Fibroblast of the conjunctiva (primary cell): ENCODE data around the gene DMP1.
A peak's percentile ranks its signal among the peaks of the same experiment; 100 is the strongest.

Experiments used
- DNase-seq: peaks from one replicate; pipeline ENCODE4 v3.0.0-alpha.2; 2010; ENCODE audit warnings: low read depth

Gene DMP1, protein sequence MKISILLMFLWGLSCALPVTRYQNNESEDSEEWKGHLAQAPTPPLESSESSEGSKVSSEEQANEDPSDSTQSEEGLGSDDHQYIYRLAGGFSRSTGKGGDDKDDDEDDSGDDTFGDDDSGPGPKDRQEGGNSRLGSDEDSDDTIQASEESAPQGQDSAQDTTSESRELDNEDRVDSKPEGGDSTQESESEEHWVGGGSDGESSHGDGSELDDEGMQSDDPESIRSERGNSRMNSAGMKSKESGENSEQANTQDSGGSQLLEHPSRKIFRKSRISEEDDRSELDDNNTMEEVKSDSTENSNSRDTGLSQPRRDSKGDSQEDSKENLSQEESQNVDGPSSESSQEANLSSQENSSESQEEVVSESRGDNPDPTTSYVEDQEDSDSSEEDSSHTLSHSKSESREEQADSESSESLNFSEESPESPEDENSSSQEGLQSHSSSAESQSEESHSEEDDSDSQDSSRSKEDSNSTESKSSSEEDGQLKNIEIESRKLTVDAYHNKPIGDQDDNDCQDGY

DNA sequence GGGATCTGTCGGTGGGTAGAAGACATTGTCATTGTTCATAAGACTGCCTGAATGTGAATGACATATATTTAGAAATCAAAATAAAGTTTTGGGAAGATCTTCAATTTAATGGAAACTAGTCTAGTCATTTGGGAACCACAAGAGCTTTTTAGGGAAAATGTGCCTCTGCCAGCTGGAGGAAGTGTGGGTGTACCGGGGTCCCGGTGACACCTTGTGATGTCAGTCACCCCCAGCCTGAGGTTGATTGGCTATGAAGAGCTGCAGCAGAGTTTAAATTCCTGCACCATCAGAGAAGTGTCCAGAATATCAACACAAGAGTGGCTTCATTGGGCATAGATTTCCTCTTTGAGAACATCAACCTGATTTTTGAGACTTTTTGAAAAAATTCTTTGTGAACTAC lies at the start of gene DMP1:
DMP1 (plus strand) TSS at position 301 of the 400 bp plus-strand sequence. CDS start 6,213 bp downstream, outside the sequence.
- DNase-seq: no peak

DNA sequence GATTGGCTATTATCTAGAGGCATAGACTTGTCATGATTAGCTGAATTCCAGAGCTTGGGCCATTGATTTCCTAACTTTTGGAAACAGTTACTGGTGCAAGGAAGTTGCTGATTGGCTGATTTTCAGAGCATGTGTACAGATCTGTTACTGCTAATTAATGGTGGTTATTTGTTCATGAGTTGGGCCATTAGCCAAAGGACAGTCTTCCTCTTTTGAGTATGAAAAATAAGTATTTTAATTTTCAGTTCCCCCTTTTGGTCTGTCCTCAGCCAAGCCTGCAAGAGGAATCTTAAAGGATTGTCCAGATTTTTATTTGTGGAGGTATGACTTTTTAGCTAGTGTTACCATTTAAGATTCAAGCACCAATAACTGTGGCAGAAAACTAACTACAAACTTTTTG lies 48.7 kb upstream of the DMP1 start:
- DNase-seq: no peak

DNA sequence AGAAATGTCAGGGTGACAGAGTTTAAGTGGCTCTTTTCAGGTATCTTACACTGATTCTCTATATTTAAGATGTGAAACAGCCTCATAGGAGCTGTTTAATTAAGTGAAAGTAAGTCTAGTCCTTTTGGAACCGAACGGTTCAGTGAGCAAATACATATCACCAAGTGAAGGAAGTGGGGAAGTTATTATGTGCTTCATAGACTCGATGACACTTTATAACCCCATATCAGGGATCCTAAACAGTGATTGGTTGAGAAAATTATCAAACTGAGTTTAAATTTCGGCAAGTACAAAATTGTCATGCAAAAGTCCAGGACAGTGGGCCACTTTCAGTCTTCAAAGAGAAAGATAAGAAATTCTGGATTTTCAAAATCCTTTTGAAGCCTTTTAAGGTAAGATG lies 41.9 kb upstream of the DMP1 start, which contains the start of gene DSPP:
DSPP (plus strand) TSS at position 301 of the 400 bp plus-strand sequence. CDS start 2,380 bp downstream, outside the sequence.
- DNase-seq: no peak

- no peak for DNase-seq
Observed at GRCh38 chr4:87614292-87614890, 35.7 kb upstream of the DMP1 start.

GRCh38 chr4:87616268-87616667 lies 33.8 kb upstream of the DMP1 start:
- DNase-seq: no peak

GRCh38 chr4:87620086-87620485 lies 30.0 kb upstream of the DMP1 start:
- no peak for DNase-seq

DNA sequence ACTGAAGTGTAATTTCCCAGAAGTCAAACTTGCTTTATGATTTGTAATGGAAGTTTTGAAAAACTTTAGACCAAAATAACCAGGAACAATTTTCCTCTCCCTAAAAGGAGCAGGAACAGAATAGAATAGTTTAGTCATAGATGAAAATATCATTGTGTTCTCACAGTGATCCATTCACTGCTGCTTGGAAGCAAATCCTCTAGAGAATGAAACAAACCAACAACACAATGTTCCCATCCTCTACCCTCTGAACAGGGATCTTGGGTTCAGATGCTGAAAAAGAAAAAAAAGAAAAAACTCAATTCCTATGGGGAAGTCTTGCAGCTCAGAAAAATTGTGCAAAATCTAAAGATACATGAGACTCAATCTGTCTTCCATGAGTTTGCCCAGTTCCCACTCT lies 29.6 kb upstream of the DMP1 start:
- DNase-seq: no peak

- DNase-seq: no peak
Observed at GRCh38 chr4:87622303-87622702, 27.8 kb upstream of the DMP1 start.

- DNase-seq: no peak
Observed at GRCh38 chr4:87624698-87625097, 25.4 kb upstream of the DMP1 start.

- DNase-seq: no peak
Observed at GRCh38 chr4:87631668-87632067, 18.4 kb upstream of the DMP1 start.

DNA sequence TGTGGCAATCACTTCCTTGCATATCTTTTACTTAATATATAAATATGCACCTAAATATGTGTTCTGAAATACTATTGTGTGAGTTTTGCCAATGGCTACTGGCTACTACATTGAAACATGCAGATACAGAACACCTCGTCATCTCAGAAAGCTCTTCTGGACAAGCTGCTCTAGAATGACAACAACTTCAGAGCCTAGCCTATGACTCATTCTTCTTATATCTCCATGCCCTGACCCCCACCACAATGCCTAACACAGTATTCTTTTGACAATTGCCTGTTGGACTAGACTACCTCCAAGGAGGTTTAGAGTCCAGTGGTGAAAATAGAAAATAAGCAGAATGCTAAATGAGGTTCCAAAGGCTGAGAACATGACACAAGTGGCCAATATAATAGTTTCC lies 17.6 kb upstream of the DMP1 start:
- no peak for DNase-seq

DNA sequence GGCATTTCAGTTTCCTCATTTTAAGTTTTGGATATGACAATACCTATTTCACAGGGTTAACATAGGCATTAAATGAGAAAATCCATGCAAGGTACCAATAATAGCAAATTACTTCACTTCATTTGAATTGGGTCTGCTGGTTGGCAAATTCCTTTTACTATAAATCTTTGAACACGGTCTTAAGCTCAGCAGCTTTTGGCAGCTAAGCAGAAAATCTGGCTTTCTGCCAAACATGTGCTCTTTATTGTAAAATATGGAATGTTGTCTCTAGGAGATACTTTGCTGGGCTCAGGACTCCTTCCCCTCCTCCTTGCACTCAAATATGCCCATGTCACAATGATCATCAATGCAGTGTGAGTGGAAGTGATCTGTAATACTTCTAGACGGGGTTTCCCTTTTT lies 16.8 kb upstream of the DMP1 start:
- DNase-seq: peak; percentile 61

DNA sequence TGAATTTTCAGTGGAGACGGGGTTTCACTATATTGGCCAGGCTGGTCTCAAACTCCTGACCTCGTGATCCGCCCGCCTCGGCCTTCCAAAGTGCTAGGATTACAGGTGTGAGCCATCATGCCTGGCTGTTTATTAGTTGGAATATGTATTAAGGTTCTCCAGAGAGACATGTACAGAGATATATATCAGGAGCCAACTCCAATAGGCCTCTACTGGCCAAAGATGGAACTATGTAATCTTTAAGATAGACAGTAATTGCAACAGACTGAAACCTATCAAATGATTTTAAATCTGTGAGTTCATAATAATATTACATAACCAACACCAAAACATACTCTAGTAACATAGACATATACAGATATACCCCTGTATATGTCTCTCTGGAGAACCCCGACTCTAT lies 5.8 kb upstream of the DMP1 start:
- DNase-seq: no peak

DNA sequence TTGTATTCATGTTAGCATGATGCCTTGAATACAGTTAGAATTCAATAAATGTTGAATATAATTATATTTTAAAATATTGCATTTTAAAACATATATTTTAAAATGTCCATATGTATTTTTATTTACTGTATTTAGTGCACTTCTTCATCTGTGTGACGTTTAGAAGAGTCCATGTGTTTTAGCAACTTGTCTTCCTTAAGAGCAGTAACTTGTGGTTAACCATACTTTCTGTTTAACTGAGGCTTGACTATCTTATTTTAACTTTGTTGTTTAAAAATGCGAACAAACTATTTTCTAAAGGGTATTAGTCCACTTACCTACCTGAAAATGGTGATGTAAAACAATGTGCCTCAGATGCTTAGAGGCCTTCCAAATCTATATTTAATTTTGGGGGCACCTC lies 858 bp downstream of the DMP1 start:
- no peak for DNase-seq

GRCh38 chr4:87651941-87652340 lies 1.9 kb downstream of the DMP1 start:
- no peak for DNase-seq

DNA sequence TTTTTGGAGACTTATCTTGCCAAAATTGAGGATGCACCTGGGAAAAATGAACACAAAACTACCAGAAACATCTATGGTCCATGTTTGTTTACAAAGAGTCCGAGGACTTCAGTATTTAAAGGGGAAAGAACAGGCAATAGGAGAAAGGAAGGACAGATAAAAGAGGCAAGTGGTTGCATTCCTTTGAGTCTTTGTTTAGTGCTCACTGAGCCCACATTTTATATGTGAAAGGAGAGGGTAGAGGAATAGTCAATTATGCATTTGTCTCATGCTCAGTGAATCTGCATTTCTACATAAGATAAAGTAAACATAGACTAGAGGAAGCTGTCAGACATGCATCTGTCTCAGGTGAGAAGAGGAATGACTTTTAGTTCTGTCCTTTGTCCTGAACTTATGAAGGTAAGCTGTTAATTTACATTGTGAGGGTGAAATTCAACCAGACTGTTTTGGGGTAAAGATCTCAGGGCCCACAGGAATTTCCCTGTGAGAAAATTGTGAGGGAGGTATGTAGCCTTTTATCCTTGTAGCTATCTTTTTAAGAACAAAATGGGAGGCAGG lies 4.5 kb downstream of the DMP1 start:
- no peak for DNase-seq

- no peak for DNase-seq
Observed at GRCh38 chr4:87657525-87657924, 7.4 kb downstream of the DMP1 start.

DNA sequence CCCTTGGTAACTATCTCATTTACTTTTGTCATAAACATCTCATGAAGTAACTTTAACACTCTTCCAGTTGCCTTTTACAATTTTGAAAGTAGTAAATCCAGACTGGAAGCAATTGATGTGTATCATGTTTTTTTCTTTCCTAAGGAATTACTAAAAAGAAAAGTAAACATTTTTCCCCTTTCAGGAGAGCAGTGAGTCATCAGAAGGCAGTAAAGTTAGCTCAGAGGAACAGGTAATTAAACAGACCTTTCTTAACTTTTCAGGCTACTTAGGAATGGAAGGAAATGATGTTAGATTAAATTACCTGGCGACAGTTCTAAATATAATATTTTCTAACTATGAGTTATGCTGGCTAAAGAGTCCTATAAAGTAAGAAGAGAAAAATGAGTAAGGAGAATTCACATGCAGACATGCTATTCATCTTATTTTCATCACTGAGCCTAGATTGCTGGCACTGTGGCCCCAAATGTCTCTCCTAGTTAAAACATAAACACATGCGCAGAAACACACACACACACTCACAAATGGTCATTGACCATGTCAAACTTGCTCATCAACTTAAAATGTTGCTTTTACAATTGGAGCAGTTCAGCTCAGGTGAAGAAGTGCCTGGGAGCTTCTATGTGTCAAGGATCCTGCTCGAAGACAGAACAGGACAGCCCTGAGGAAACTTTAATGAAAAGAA lies 9.3 kb downstream of the DMP1 start:
- DNase-seq: no peak

- DNase-seq: no peak
Observed at GRCh38 chr4:87662871-87663270, 12.8 kb downstream of the DMP1 start.

GRCh38 chr4:87669373-87669772 lies 19.3 kb downstream of the DMP1 start:
- no peak for DNase-seq

DNA sequence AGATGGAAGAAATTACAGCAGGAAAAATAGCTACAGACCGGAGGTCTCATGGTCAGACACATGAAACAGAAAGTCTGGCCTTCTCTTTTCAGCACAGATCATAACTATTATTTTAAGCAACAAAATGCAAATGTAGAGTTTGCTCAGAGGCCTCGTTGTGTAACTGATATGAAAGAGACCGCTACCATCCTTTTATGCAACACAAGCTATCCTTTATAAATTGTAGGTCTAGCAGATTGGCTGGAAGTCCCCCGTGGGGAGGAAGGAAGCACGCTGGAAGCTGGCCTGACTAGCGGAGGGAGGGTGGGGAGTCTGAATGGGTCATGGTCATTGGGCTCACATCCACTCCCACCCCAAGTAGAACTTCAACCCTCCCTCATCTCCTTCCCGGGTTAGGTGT lies 27.7 kb downstream of the DMP1 start:
- no peak for DNase-seq

- DNase-seq: peak; percentile 67
Observed at GRCh38 chr4:87679449-87680169, 29.5 kb downstream of the DMP1 start.
